ENCODE results near the gene ABHD17A. TPM values are rescaled to one million over a fixed set of nuclear protein-coding genes. Genes with fewer than 3 reads are reported as not detected.

Gene ABHD17A
- total and polyA plus RNA-seq, 4 donors = 68.8 to 110 (median 91.0) TPM

- Histone ChIP-seq H3K4me3 (no peak overlapping the region), H3K9me3 (ENCODE audit: control insufficient read depth in 4 of 4, insufficient read depth in 3 of 4, low read length in 3 of 4) (no peaks in the 10 kb centered on the region), H3K9ac (ENCODE audit: insufficient read depth in 1 of 2, low read length in 2 of 2) (peak overlapping the region; percentile 19 to 33), H3K27ac (ENCODE audit: low read depth in 1 of 2, low read length in 1 of 2) (peak overlapping the region; percentile 73 to 94), H3K4me1 (ENCODE audit: control insufficient read depth in 5 of 5, insufficient read depth in 5 of 5, low read length in 5 of 5) (peaks cover 0 to 73% (median 52%) of the 10 kb centered on the region in 5 donors), H3K36me3 (ENCODE audit: control insufficient read depth in 4 of 4, insufficient read depth in 4 of 4, low read length in 4 of 4) (peaks cover 0 to 6% (median 0%) of the 10 kb centered on the region in 4 donors), H3K27me3 (ENCODE audit: control insufficient read depth in 3 of 3, insufficient read depth in 3 of 3, low read length in 2 of 3) (no peaks in the 10 kb centered on the region)
- 16 to 38% methylated on average over 13 of the region's 13 CpGs for WGBS, 2 donors
- ATAC-seq (ENCODE audit: insufficient read depth, low FRiP score) (no peak), DNase-seq (no peak)
- TF ChIP-seq, protein P1, sequence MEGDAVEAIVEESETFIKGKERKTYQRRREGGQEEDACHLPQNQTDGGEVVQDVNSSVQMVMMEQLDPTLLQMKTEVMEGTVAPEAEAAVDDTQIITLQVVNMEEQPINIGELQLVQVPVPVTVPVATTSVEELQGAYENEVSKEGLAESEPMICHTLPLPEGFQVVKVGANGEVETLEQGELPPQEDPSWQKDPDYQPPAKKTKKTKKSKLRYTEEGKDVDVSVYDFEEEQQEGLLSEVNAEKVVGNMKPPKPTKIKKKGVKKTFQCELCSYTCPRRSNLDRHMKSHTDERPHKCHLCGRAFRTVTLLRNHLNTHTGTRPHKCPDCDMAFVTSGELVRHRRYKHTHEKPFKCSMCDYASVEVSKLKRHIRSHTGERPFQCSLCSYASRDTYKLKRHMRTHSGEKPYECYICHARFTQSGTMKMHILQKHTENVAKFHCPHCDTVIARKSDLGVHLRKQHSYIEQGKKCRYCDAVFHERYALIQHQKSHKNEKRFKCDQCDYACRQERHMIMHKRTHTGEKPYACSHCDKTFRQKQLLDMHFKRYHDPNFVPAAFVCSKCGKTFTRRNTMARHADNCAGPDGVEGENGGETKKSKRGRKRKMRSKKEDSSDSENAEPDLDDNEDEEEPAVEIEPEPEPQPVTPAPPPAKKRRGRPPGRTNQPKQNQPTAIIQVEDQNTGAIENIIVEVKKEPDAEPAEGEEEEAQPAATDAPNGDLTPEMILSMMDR (IDR thresholded peaks at IDR 0.05; ENCODE audit: control extremely low read depth, extremely low read depth) = no peak
Observed at GRCh38 chr19:1855828-1856255, 29.5 kb downstream of the ABHD17A start.

DNA sequence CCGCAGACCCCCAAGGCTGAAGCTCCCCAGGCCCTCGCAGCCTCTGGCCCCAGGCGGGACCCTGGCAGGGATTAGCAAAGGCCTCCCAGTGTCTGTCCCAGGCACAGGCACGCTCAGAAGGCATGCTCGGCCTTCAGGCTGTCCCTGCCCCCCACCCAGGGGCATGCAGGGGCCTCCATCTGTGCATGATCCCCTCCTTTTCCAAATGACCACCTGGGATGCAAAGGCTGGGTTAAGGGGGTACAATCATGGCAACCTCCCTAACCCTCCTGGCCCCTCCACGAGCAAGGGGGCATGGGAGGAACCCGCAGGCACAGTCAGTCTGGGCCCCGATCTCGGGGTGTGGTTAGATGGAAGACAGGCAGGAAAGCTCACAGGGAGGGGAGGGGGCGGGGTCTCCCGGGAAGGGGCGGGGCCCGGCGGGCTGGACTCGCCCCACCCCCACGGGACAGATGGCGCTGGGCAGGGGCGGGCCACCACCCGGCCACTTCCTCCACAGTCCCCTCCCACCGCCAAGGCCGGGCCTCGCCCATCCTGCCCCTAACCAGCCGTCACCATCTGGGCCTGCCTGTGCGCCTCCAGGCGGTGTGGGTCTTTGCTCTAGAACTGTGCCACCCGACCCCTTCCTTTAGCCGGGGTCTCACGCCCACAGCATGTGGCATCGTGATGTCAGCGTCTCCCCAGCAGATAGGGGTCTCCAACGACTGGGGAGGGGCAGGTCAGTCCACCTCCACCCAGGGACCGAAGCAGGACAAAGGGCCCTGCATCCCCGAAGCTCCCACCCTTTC, 30.1 kb downstream of the ABHD17A start:
- Histone ChIP-seq H3K9ac (ENCODE audit: insufficient read depth in 1 of 2, low read length in 2 of 2) (peak overlapping the region in 1 of 2 donors; percentile 33), H3K27me3 (ENCODE audit: control insufficient read depth in 3 of 3, insufficient read depth in 3 of 3, low read length in 2 of 3) (no peaks in the 10 kb centered on the region), H3K36me3 (ENCODE audit: control insufficient read depth in 4 of 4, insufficient read depth in 4 of 4, low read length in 4 of 4) (peaks cover 0 to 6% (median 0%) of the 10 kb centered on the region in 4 donors), H3K9me3 (ENCODE audit: control insufficient read depth in 4 of 4, insufficient read depth in 3 of 4, low read length in 3 of 4) (no peaks in the 10 kb centered on the region), H3K4me1 (ENCODE audit: control insufficient read depth in 5 of 5, insufficient read depth in 5 of 5, low read length in 5 of 5) (peaks cover 0 to 67% (median 48%) of the 10 kb centered on the region in 5 donors), H3K4me3 (no peak overlapping the region), H3K27ac (ENCODE audit: low read depth in 1 of 2, low read length in 1 of 2) (peak overlapping the region; percentile 73 to 94)
- DNase-seq (peak; percentile 89 to 94 (median 90)), ATAC-seq (ENCODE audit: insufficient read depth, low FRiP score) (peak; percentile 78)
- 13 to 21% methylated on average over 26 to 33 of the region's 33 CpGs for WGBS, 2 donors
- TF ChIP-seq, protein P1 (IDR thresholded peaks at IDR 0.05; ENCODE audit: control extremely low read depth, extremely low read depth) = no peak

- Histone ChIP-seq H3K9me3 (ENCODE audit: control insufficient read depth in 4 of 4, insufficient read depth in 3 of 4, low read length in 3 of 4) (no peaks in the 10 kb centered on the region), H3K27me3 (ENCODE audit: control insufficient read depth in 3 of 3, insufficient read depth in 3 of 3, low read length in 2 of 3) (no peaks in the 10 kb centered on the region), H3K4me1 (ENCODE audit: control insufficient read depth in 5 of 5, insufficient read depth in 5 of 5, low read length in 5 of 5) (peaks cover 0 to 61% (median 43%) of the 10 kb centered on the region in 5 donors), H3K27ac (ENCODE audit: low read depth in 1 of 2, low read length in 1 of 2) (peak overlapping the region; percentile 61 to 88), H3K36me3 (ENCODE audit: control insufficient read depth in 4 of 4, insufficient read depth in 4 of 4, low read length in 4 of 4) (peaks cover 0 to 6% (median 0%) of the 10 kb centered on the region in 4 donors), H3K9ac (ENCODE audit: insufficient read depth in 1 of 2, low read length in 2 of 2) (no peak overlapping the region), H3K4me3 (no peak overlapping the region)
- ATAC-seq (ENCODE audit: insufficient read depth, low FRiP score) (no peak), DNase-seq (peak in 1 of 3 donors; percentile 38)
- 63 to 76% methylated on average over 37 of the region's 37 CpGs for WGBS, 2 donors
- TF ChIP-seq, protein P1 (IDR thresholded peaks at IDR 0.05; ENCODE audit: control extremely low read depth, extremely low read depth) = no peak
Observed at GRCh38 chr19:1854542-1855039, 30.7 kb downstream of the ABHD17A start.

Data from lung (tissue), 12 donors.